MG63 (cell line): Measurements from ENCODE around the gene TSPEAR. TPM values are rescaled to one million over a fixed set of nuclear protein-coding genes. Genes with fewer than 3 reads are reported as not detected.

Experiments used
- DNase-seq: peaks from one replicate; pipeline ENCODE4 v3.0.0-alpha.2; 2020
- H3K27me3 ChIP-seq: fragments of 250-450 bp; sonication (Bioruptor Pico); 2 replicates; pipeline ENCODE4 v1.5.1; 2020; ENCODE audit warnings: mild to moderate bottlenecking, moderate library complexity
- H3K36me3 ChIP-seq: fragments of 250-450 bp; sonication (Bioruptor Pico); 2 replicates; pipeline ENCODE4 v1.5.1; 2020; ENCODE audit warnings: mild to moderate bottlenecking, moderate library complexity
- H3K4me3 ChIP-seq: fragments of 250-450 bp; sonication (Bioruptor Pico); 2 replicates; pipeline ENCODE4 v1.5.1; 2020; ENCODE audit warnings: mild to moderate bottlenecking, moderate library complexity
- H3K9me3 ChIP-seq: fragments of 250-450 bp; sonication (Bioruptor Pico); 2 replicates; pipeline ENCODE4 v1.5.1; 2020; ENCODE audit warnings: mild to moderate bottlenecking, moderate library complexity
- total RNA-seq: library from RNA; depleted of rRNA; stranded (reverse); fragments of >200 nt; shearing (Covaris generic); gene quantifications from 2 replicates; pipeline ENCODE4 v1.2.3, GENCODE V29; 2014; ENCODE audit warnings: low replicate concordance

TSPEAR gene
- total RNA-seq, 1 experiment from 2014 or later: not detected

DNA sequence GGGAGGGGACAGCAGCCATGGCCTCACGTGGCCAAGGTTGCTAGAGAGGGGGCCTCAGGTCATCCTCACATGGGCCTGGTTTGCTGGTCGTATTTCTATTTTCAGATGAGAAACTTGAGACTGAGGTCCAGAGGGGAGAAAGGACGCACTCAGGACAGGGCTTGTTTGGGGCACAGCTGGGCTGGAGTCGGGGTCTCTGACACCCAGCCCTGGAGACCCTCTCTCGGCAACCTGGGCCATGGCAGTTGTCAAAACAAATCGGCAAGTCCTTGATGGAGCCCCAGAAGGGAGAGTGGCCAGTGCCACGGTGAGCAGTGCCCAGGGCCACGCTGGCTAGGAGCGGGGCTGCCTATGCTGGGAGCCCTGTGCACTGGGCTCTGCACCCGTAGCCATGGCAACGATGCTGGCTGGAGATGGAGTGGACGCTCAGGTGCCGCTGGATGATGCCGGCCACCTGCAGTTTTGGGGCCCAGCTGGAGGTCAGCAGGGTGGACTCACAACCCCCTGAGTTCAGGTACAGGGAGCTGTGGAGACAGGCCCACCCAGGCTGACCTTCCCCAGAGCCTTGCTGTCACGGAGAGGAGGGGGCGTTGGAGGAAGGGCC lies 244.9 kb downstream of the TSPEAR start:
- Histone ChIP-seq H3K4me3 (no peak overlapping the region), H3K27me3 (peaks cover 3% of the 10 kb centered on the region; the same call in 1 of the 2 replicates), H3K9me3 (no peaks in the 10 kb centered on the region), H3K36me3 (no peaks in the 10 kb centered on the region)
- no peak for DNase-seq

DNA sequence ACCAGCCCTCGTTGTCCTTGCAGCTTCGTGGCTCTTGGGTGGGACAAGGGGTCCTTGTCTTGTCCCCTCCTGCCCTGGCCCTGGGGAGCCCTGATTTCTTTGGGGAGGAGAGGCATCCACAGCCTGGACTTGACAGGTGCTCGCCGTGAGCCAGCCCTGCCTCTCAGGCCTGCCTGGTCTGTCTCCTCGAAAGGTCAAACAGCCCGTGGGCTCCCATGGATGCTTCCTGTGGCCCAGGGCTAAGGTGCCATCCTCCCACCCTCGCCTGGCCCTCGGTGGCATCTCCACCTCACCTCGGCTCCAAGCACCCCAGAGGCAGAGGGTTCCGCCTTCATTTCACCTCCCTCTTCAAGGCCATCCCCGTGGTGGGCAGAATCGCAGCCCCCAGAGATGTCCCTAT lies 247.0 kb downstream of the TSPEAR start:
- no peaks in the 10 kb centered on the region for H3K36me3 ChIP-seq
- no peaks in the 10 kb centered on the region for H3K27me3 ChIP-seq
- no peaks in the 10 kb centered on the region for H3K9me3 ChIP-seq
- DNase-seq: no peak
- no peak overlapping the region for H3K4me3 ChIP-seq

DNA sequence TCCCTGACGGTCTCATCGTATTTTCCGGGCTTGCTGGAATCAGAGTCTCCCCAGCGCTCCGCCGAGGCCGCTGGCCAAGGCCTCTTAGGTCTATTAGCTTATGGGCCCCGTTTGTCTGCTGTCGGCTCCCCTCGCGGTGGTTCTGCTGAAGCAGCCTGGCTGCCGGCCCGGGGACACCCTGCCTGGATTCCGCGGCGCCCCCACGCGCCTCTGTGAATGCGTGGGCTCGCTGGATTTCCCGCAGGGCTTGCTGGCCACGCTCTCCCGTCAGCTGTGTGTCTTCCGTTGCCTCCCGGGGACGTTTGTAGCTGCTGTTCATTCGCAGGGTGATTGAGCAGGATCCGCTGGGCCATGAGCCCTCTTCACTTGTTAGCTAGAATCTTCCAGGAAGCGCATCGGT lies 247.6 kb downstream of the TSPEAR start:
- H3K27me3 ChIP-seq: no peaks in the 10 kb centered on the region
- DNase-seq: no peak

GRCh38 chr21:44462834-44463200 lies 248.6 kb downstream of the TSPEAR start:
- DNase-seq: no peak

More for the DNA sequence above, 247.6 kb downstream of the TSPEAR start:
- H3K4me3 ChIP-seq: no peak overlapping the region
- no peaks in the 10 kb centered on the region for H3K36me3 ChIP-seq
- no peaks in the 10 kb centered on the region for H3K9me3 ChIP-seq

GRCh38 chr21:44462086-44462833 lies 249.1 kb downstream of the TSPEAR start:
- DNase-seq: no peak
- H3K9me3 ChIP-seq: no peaks in the 10 kb centered on the region
- H3K36me3 ChIP-seq: no peaks in the 10 kb centered on the region

More at GRCh38 chr21:44462834-44463200, 248.6 kb downstream of the TSPEAR start:
- H3K4me3 ChIP-seq: no peak overlapping the region
- no peaks in the 10 kb centered on the region for H3K36me3 ChIP-seq
- H3K9me3 ChIP-seq: no peaks in the 10 kb centered on the region
- no peaks in the 10 kb centered on the region for H3K27me3 ChIP-seq

GRCh38 chr21:44461464-44462001 lies 249.8 kb downstream of the TSPEAR start:
- H3K36me3 ChIP-seq: no peaks in the 10 kb centered on the region
- no peak overlapping the region for H3K4me3 ChIP-seq
- no peaks in the 10 kb centered on the region for H3K27me3 ChIP-seq
- H3K9me3 ChIP-seq: no peaks in the 10 kb centered on the region
- DNase-seq: no peak

More at GRCh38 chr21:44462086-44462833, 249.1 kb downstream of the TSPEAR start:
- no peak overlapping the region for H3K4me3 ChIP-seq
- H3K27me3 ChIP-seq: no peaks in the 10 kb centered on the region

DNA sequence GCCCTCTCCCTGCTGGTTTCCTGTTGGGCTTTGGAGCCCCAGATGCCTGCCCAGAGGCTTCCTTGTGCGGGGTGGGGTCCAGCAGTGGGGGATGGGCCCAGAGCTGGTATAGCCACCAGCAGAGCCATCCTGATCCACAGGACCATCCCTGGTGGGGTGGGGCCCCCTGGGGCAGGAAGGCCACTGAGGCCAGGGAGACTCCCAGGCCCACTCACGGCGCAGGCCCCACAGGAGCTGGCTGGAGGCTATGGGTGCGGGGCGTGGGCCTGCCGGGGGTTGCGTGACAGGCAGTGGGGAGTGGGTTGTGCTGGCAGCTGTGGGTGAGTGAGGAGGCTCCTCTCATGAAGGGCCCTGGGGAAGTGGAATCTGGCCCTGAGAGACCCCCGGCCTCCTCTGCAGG lies 250.4 kb downstream of the TSPEAR start:
- Histone ChIP-seq H3K36me3 (no peaks in the 10 kb centered on the region), H3K4me3 (no peak overlapping the region), H3K9me3 (no peaks in the 10 kb centered on the region), H3K27me3 (no peaks in the 10 kb centered on the region)
- no peak for DNase-seq

GRCh38 chr21:44460441-44460755 lies 251.0 kb downstream of the TSPEAR start:
- no peak overlapping the region for H3K4me3 ChIP-seq
- H3K9me3 ChIP-seq: no peaks in the 10 kb centered on the region
- no peak for DNase-seq
- H3K36me3 ChIP-seq: no peaks in the 10 kb centered on the region
- H3K27me3 ChIP-seq: no peaks in the 10 kb centered on the region

DNA sequence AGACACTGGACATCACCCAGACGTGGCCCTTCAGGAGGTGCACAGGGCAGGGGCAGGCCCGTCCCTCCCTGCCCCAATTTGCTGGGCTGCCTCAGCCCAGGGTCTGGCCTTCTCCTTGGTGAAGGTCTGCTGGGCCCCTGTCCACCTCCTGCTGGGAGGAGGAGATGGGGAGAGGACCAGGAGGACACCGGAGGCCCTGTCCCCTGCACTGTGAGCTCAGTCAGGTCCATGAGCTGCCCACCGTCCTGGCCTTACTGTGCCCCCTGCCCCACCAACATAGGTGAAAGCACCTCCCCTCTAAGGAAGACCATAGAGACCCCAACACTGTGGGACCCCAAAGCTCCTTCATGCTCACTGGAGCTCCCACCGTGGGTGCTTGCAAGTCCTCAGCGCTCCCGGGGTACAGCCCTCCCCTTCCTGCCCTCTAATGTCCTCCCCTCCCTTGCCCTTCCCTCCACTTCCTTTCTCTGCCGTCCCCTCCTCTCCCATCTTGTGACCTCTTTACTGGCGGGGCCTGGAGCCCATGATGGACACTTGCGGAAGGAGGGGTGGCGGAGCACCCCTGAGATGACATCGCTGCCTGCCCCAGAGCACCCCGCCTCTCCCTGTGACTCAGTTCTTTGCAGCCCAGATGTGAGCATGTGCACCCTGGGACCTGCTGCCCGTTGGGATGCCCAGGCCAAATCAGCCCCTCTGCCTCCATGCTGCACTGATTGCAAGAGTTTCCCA lies 251.5 kb downstream of the TSPEAR start:
- no peaks in the 10 kb centered on the region for H3K27me3 ChIP-seq
- H3K36me3 ChIP-seq: no peaks in the 10 kb centered on the region
- no peaks in the 10 kb centered on the region for H3K9me3 ChIP-seq
- no peak overlapping the region for H3K4me3 ChIP-seq
- no peak for DNase-seq

DNA sequence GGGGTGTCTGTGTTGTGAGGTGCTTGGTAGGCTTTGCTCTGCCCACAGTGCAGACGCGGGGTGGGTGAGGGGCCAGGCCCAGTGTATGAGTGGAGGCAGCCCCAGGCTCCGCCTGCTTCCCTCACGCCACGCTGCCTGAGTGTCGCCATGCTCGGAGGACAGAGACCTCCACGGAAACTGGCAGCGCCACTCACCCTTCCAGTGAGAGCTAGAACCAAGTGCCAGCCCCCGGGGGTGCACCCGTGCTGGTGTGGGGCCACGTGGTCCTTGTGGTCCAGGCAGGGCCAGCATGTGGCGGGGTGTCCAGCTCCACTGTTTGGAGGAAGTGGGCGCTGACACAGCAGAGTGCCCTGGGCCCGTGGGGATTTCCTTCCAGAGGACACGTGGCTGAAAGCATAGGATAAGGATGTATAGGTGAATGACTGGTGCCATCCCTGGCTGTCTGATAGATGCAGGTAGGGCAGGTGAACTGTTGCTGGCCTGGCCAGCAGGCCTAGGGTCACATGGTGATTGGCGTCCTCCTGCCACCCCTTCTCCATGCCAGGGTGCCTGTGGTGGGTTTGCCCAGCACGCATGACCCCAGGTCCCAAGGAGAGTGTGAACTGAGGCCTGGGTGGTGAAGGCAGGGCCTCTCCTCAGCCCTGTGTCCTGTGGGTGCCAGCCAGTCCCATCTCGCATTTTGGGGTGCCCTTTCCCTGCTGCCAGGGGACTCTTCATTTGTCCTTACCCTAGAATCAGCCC lies 252.2 kb downstream of the TSPEAR start:
- Histone ChIP-seq H3K36me3 (no peaks in the 10 kb centered on the region), H3K9me3 (peaks cover 7% of the 10 kb centered on the region), H3K27me3 (peaks cover 7% of the 10 kb centered on the region), H3K4me3 (no peak overlapping the region)
- DNase-seq: no peak

- H3K36me3 ChIP-seq: no peaks in the 10 kb centered on the region
- DNase-seq: no peak
These were observed 254.2 kb downstream of the TSPEAR start for GRCh38 chr21:44456915-44457736.

DNA sequence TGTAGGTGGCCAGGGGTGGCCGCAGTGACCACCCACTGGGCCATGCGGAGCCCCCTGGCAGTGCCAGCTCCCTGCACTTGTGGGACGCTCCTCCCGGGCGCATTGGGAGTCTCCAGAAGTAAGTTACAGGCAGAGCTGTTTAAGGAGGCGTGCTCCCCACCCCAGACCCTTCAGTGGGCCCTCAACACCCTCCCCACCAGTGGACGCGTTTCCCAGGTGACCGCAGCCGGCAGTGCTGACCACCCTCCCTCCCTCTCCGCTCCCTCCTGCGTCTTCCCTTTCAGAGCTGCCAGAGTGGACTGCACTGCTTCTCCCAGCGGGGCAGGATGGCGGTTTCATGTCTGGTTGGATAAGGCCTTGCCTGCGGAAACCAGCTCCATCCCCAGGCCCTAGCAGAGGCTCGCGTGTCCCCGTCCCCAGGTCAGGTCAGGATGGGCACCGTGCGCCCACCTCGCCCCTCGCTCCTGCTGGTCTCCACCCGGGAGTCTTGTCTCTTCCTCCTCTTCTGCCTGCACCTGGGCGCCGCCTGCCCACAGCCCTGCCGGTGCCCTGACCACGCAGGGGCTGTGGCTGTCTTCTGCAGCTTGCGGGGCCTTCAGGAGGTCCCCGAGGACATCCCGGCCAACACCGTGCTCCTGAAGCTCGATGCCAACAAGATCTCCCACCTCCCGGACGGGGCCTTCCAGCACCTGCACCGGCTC lies 255.0 kb downstream of the TSPEAR start:
- H3K4me3 ChIP-seq: peak overlapping the region; percentile 61
- no peak for DNase-seq

More at GRCh38 chr21:44456915-44457736, 254.2 kb downstream of the TSPEAR start:
- peaks cover 13% of the 10 kb centered on the region for H3K27me3 ChIP-seq
- H3K4me3 ChIP-seq: no peak overlapping the region
- H3K9me3 ChIP-seq: peaks cover 13% of the 10 kb centered on the region

GRCh38 chr21:44455524-44456213 lies 255.7 kb downstream of the TSPEAR start:
- Histone ChIP-seq H3K9me3 (peaks cover 13% of the 10 kb centered on the region), H3K36me3 (no peaks in the 10 kb centered on the region), H3K4me3 (peak overlapping the region; percentile 61), H3K27me3 (peaks cover 19% of the 10 kb centered on the region)
- peak; percentile 75 for DNase-seq

More for the DNA sequence above, 255.0 kb downstream of the TSPEAR start:
- Histone ChIP-seq H3K27me3 (peaks cover 15% of the 10 kb centered on the region), H3K9me3 (peaks cover 13% of the 10 kb centered on the region), H3K36me3 (no peaks in the 10 kb centered on the region)

DNA sequence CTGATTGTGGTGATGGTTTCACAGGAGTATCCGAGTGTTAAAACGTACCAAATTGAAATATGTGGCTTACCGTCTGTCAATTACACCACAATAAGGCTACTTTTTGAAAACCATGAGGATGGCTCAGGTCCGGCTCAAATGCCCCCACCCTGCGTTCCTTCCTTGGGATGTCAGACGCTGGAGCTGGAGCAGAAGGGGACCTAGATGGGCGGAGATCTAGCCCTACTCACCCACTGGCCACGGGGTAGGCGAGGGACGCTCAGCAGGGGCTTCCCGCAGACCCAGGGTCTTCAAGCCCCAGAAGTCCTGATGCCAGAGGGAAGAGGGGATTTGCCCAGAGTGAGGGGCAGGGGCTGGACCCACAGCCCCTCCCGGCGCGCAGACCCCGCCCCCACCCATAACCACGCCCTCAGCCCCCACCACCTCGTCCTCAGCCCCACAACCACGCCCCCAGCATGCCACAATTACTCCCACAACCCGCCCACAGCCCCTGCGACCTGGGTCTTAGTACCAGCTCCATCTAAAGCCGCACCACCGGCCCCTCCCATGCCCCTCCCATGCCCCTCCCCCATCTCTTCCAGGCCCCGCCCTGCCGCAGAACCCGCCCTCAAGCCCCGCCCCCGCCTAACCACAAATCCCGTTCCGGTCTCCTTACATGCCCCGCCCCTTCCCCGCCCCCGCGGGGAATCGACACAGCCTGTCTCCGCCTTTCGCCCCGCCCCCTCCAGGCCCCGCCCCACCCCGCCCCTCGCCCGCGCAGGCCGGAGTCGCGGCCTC lies 256.4 kb downstream of the TSPEAR start, which contains the start of gene LRRC3:
LRRC3 (plus strand) TSS at position 764 of the 777 bp plus-strand sequence. CDS start 1,135 bp downstream, outside the sequence.
- Histone ChIP-seq H3K36me3 (no peaks in the 10 kb centered on the region), H3K4me3 (peak within 1 kb of the TSS; percentile 61), H3K27me3 (peaks cover 22% of the 10 kb centered on the region), H3K9me3 (peaks cover 13% of the 10 kb centered on the region)
- DNase-seq: peak; percentile 87
